ENCODE measurements around the gene MICAL3. TPM values are rescaled to one million over a fixed set of nuclear protein-coding genes. Genes with fewer than 3 reads are reported as not detected.

The MICAL3 gene
- total and polyA plus RNA-seq, 7 donors = 9.6 to 94.2 (median 35.0) TPM

GRCh38 chr22:17864398-17865182 lies 159.8 kb downstream of the MICAL3 start:
- H3K36me3 ChIP-seq = peaks cover 0 to 60% (median 21%) of the 10 kb centered on the region in 4 donors
- no peak overlapping the region for H3K4me3 ChIP-seq
- TF ChIP-seq POLR2A (IDR thresholded peaks at IDR 0.05) = no peak
- no peak for TF ChIP-seq POLR2AphosphoS5 (IDR thresholded peaks at IDR 0.05)
- no peak for TF ChIP-seq EP300 (IDR thresholded peaks at IDR 0.05)
- no peak for TF ChIP-seq CTCF (IDR thresholded peaks at IDR 0.05)
- intact Hi-C loops (cut with DNase I) = no loop called here
- WGBS, 2 donors = 96 to 97% methylated on average over 27 of the region's 27 CpGs
- H3K27me3 ChIP-seq = no peaks in the 10 kb centered on the region
- DNase-seq = no peak
- H3K4me1 ChIP-seq = peaks cover 0 to 41% (median 31%) of the 10 kb centered on the region in 4 donors
- no peaks in the 10 kb centered on the region for H3K9me3 ChIP-seq
- peak overlapping the region in 2 of 4 donors; percentile 64 to 72 for H3K27ac ChIP-seq

GRCh38 chr22:17862646-17863181 lies 161.6 kb downstream of the MICAL3 start:
- Histone ChIP-seq H3K27ac (peak overlapping the region in 1 of 4 donors; percentile 85), H3K9me3 (no peaks in the 10 kb centered on the region), H3K36me3 (peaks cover 0 to 51% (median 16%) of the 10 kb centered on the region in 4 donors), H3K4me1 (peaks cover 0 to 34% (median 26%) of the 10 kb centered on the region in 4 donors), H3K27me3 (no peaks in the 10 kb centered on the region), H3K4me3 (no peak overlapping the region)
- no peak for DNase-seq
- TF ChIP-seq POLR2AphosphoS5 (IDR thresholded peaks at IDR 0.05) (no peak), EP300 (IDR thresholded peaks at IDR 0.05) (no peak), CTCF (IDR thresholded peaks at IDR 0.05) (no peak), POLR2A (IDR thresholded peaks at IDR 0.05) (no peak)
- WGBS, 2 donors = 66 to 91% methylated on average over 9 of the region's 9 CpGs
- intact Hi-C loops (cut with DNase I) = no loop called here

GRCh38 chr22:17861909-17862308 lies 162.5 kb downstream of the MICAL3 start:
- peaks cover 0 to 53% (median 17%) of the 10 kb centered on the region in 4 donors for H3K36me3 ChIP-seq
- H3K4me3 ChIP-seq = no peak overlapping the region
- intact Hi-C loops (cut with DNase I) = no loop called here
- no peak for TF ChIP-seq EP300 (IDR thresholded peaks at IDR 0.05)
- 88 to 94% methylated on average over 5 of the region's 5 CpGs for WGBS, 2 donors
- H3K27me3 ChIP-seq = no peaks in the 10 kb centered on the region
- H3K27ac ChIP-seq = peak overlapping the region in 3 of 4 donors; percentile 82 to 85 (median 84)
- H3K9me3 ChIP-seq = no peaks in the 10 kb centered on the region
- H3K4me1 ChIP-seq = peaks cover 0 to 26% (median 18%) of the 10 kb centered on the region in 4 donors
- DNase-seq = no peak

GRCh38 chr22:17860220-17860965 lies 164.0 kb downstream of the MICAL3 start:
- Histone ChIP-seq H3K9me3 (no peaks in the 10 kb centered on the region), H3K27ac (peak overlapping the region; percentile 73 to 85 (median 83)), H3K4me1 (peaks cover 0 to 30% (median 16%) of the 10 kb centered on the region in 4 donors), H3K4me3 (no peak overlapping the region), H3K27me3 (no peaks in the 10 kb centered on the region), H3K36me3 (peaks cover 0 to 44% (median 14%) of the 10 kb centered on the region in 4 donors)
- DNase-seq = no peak
- TF ChIP-seq POLR2A (IDR thresholded peaks at IDR 0.05) = no peak
- TF ChIP-seq POLR2AphosphoS5 (IDR thresholded peaks at IDR 0.05) = peak in 1 of 4 donors; percentile 9
- no peak for TF ChIP-seq CTCF (IDR thresholded peaks at IDR 0.05)
- no peak for TF ChIP-seq EP300 (IDR thresholded peaks at IDR 0.05)
- 91 to 93% methylated on average over 23 of the region's 23 CpGs for WGBS, 2 donors
- intact Hi-C loops (cut with DNase I) = no loop called here

GRCh38 chr22:17858033-17858432 lies 166.3 kb downstream of the MICAL3 start:
- Histone ChIP-seq H3K4me1 (peaks cover 0 to 44% (median 27%) of the 10 kb centered on the region in 4 donors), H3K27ac (peak overlapping the region; percentile 73 to 85 (median 83))

More at GRCh38 chr22:17858033-17858432, 166.3 kb downstream of the MICAL3 start:
- Histone ChIP-seq H3K9me3 (no peaks in the 10 kb centered on the region), H3K27me3 (no peaks in the 10 kb centered on the region), H3K4me3 (no peak overlapping the region), H3K36me3 (peaks cover 0 to 29% (median 2%) of the 10 kb centered on the region in 4 donors)
- TF ChIP-seq CTCF (IDR thresholded peaks at IDR 0.05) (no peak), EP300 (IDR thresholded peaks at IDR 0.05) (no peak), POLR2A (IDR thresholded peaks at IDR 0.05) (no peak), POLR2AphosphoS5 (IDR thresholded peaks at IDR 0.05) (no peak)
- intact Hi-C loops (cut with DNase I) = no loop called here
- no peak for DNase-seq
- WGBS, 2 donors = 49 to 79% methylated on average over 11 of the region's 11 CpGs
